HG03139 (cell line): ENCODE measurements around the gene RYR1.
"Not testable (repeated sequence)": the region's sequence is repeated elsewhere in the genome, so short reads cannot be mapped to it uniquely, and the experiment has no call there.

Experiments
- ATAC-seq: cut with Tn5 transposase; IDR thresholded peaks from one replicate; pipeline ENCODE4 v1.9.1; 2021; ENCODE audit not compliant: unreplicated experiment

Gene RYR1

GRCh38 chr19:38488096-38488495 is 54.6 kb downstream of the RYR1 start:
- no peak for ATAC-seq

DNA sequence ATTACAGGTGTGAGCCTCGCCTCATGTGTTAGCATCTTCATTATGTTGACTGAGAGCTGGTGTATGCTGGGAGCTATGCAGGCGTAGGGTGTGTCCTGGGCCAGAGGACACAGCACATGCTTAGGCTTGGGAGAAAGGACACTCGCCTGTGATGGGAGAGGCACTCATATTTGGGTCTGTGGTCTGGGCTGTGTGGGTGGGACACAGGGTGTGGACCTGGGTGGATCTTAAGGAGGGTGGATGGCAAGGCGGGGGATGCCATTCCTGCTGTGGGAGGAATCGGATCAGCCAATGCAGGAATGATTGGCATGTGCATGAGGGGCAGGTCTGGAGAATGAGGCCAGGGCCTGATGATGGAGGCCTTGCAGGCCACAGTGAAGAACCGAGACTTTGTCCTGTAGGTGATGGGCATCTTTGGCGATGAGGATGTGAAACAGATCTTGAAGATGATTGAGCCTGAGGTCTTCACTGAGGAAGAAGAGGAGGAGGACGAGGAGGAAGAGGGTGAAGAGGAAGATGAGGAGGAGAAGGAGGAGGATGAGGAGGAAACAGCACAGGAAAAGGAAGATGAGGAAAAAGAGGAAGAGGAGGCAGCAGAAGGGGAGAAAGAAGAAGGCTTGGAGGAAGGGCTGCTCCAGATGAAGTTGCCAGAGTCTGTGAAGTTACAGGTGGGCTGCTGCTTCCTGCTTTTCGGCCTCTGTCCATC is 55.4 kb downstream of the RYR1 start:
- ATAC-seq = no peak

- ATAC-seq = no peak
These were observed 57.4 kb downstream of the RYR1 start for GRCh38 chr19:38490861-38491260.

DNA sequence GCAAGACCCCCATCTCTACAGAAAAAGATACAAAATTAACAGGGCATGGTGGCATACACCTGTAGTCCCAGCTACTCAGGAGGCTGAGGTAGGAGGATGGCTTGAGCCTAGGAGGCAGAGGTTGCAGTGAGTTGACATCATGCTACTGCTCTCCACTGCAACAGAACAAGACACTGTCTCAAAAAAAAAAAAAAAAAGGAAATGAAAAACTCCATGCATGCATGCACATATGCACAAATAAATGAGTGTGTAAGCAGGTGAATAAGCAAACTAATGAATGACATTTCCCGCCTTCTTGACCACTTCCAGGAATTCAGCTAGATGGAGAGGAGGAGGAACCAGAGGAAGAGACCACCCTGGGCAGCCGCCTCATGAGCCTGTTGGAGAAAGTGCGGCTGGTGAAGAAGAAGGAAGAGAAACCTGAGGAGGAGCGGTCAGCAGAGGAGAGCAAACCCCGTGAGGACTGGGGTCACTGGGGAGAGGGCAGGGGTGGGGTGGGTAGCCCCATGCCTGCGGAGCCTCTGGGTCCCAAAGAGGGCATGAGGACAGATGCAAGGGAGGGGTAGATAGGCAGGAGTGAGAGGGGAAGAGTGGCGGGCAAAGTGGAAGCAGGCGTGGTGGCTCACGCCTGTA is 58.8 kb downstream of the RYR1 start:
- no peak for ATAC-seq

DNA sequence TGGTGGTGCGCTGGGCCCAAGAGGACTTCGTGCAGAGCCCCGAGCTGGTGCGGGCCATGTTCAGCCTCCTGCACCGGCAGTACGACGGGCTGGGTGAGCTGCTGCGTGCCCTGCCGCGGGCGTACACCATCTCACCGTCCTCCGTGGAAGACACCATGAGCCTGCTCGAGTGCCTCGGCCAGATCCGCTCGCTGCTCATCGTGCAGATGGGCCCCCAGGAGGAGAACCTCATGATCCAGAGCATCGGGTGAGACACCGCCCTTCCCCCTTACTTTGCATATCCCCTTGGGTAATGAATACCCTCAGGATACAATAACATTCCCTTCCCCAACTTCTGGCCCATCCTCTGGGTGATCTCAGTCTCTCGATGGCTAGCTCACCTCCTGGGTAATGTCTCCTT is 60.9 kb downstream of the RYR1 start:
- ATAC-seq = no peak

DNA sequence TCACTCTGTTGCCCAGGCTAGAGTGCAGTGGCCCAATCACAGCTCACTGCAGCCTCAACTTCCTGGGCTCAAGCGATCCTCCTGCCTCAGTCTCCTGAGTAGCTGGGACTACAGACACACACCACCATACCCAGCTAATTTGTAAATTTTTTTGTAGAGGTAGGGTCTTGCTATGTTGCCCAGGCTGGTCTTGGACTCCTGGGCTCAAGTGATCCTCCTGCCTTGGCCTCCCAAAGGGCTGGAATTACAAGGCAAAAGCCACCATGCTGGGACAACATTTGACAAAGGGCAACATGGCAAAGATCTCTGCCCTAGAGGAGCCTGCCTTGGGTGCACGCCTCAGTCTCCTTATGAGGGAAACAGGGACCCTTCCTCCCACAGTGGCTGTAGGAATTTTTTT is 61.9 kb downstream of the RYR1 start:
- ATAC-seq = not testable (repeated sequence)

DNA sequence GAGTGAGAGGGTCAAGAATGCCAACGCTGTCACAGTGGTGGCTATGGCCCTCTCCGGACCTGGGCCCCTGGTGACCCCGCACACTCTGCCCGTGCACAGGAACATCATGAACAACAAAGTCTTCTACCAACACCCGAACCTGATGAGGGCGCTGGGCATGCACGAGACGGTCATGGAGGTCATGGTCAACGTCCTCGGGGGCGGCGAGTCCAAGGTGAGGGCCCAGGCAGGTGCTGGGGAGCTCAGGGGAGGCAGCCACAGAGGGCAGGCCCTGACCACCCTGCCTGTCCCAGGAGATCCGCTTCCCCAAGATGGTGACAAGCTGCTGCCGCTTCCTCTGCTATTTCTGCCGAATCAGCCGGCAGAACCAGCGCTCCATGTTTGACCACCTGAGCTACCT is 62.6 kb downstream of the RYR1 start:
- ATAC-seq = no peak

- no peak for ATAC-seq
These were observed 63.4 kb downstream of the RYR1 start for GRCh38 chr19:38496603-38497487.

- ATAC-seq = no peak
These were observed 64.4 kb downstream of the RYR1 start for GRCh38 chr19:38497907-38498306.

DNA sequence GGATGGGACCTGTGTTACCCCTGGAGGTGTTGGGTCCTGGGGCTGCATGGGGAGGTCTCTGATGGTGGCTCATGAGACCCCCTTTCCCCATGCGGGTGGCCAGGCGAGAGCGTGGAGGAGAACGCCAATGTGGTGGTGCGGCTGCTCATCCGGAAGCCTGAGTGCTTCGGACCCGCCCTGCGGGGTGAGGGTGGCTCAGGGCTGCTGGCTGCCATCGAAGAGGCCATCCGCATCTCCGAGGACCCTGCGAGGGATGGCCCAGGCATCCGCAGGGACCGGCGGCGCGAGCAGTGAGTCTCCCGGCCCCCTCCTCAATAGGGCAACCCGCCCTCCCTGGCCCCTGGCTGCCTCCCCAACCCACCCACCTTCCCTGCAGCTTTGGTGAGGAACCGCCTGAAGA is 66.0 kb downstream of the RYR1 start:
- no peak for ATAC-seq

- ATAC-seq = no peak
These were observed 67.0 kb downstream of the RYR1 start for GRCh38 chr19:38500450-38500849.

GRCh38 chr19:38502410-38503076 is 69.1 kb downstream of the RYR1 start:
- ATAC-seq = no peak

- no peak for ATAC-seq
These were observed 69.6 kb downstream of the RYR1 start for GRCh38 chr19:38503077-38503410.

DNA sequence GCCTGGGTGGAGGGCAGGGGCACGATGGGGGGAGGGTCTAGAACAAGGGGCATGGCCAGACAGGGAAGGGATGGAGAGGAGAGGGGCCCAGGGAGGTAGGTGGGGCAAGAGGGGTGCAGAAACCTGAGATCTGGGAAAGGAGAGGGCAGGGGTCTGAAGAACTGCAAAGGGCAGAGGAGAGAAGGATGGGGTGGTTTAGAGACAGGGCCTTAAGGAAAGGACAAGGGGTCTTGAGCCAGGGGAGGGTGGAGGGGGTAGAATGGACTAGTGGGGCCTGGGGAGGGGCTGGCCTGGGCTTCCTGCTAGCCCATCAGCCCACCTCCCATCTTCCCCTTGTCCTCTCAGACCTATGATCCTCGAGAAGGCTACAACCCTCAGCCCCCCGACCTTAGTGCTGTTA is 72.5 kb downstream of the RYR1 start:
- ATAC-seq = no peak

GRCh38 chr19:38506375-38506722 is 72.9 kb downstream of the RYR1 start:
- no peak for ATAC-seq

DNA sequence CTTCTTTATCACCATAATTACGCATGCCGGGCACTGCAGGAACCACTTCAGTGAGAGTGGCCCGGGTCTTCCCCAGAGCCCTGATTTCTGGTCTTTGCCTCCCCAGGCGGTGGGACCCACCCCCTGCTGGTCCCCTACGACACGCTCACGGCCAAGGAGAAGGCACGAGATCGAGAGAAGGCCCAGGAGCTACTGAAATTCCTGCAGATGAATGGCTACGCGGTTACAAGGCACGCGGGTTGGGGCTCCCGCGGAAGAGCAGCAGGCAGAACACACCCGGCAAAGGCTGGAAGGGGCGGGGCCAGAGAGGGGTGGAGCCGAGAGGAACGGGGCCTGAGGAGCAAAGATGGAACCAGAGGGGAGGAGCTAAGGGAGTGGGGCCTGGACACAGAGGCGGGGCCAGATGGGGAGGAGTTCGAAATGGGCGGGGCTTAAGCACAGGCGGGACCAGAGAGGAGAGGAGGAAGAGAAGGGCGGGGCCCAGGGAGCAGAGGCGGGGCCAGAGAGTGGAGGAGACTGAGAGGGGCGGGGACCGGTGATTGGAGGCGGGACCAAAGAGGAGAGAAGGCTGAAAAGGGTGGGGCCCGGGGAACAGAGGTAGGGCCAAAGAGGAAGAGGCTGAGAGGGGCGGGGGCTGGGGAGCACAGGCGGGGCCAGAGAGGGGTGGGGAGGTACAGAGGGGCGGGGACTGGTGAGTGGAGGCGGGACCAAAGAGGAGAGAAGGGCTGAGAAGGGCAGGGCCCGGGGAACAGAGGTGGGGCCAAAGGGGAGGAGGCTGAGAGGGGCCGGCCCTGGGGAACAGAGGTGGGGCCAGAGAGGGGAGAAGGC is 73.4 kb downstream of the RYR1 start:
- ATAC-seq = peak; percentile 50

- no peak for ATAC-seq
These were observed 74.1 kb downstream of the RYR1 start for GRCh38 chr19:38507551-38508127.

DNA sequence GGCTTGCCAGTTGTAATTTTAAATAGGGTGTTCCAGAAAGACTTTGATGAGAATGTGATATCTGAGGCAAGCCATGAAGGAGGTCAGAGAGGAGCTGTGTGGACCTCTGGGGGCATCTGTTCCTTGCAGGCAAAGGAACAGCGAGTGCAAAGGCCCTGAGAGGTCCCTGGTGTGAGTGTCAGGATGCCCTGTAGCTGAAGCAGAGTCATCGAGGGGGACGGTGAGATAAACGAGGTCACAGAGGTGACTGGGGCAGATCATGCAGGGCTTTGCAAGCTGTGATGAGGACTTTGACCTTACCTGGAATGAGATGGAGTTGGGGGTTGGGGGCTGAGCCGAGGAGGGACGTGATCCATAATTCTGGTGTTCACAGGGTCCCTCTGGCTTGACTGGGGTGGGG is 75.0 kb downstream of the RYR1 start:
- ATAC-seq = no peak

GRCh38 chr19:38509027-38509426 is 75.5 kb downstream of the RYR1 start:
- no peak for ATAC-seq

DNA sequence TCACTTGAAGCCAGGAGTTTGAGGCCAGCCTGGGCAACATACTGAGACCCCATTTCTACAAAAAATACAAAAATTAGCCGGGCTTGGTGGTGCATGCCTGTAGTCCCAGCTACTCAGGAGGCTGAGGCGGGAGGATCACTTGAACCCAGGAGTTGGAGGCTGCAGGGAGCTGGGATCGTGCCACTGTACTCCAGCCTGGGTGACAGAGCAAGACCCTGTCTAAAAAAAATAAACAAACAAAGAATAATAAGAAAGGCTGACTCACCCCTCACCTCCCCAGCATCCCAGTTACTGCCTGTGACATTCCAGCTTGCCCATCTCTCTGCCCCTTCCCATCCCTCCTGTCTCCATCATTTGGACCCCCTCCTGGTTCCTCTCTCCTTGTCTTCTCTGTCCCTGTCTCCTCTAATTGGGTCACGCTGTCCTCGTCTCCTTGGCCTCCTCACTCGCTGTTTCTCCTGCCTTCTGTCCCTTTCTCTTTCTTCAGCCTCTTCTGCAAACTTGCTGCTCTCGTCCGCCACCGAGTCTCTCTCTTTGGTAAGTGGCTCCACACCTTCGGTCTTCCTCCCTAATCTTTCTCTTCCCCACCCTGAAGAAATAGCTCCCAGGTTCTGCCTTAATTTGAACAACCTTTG is 77.7 kb downstream of the RYR1 start:
- ATAC-seq = no peak
